NB4 (cell line): Measurements from ENCODE around the gene SND1.
A peak's percentile ranks its signal among the peaks of the same experiment; 100 is the strongest.

ENCODE experiments used
- DNase-seq: peaks from one replicate; pipeline ENCODE4 v3.0.0; 2010; ENCODE audit warnings: low read depth
- H3K4me3 ChIP-seq: one replicate; pipeline ENCODE4 v1.5.1; 2011; ENCODE audit warnings: mild to moderate bottlenecking, low read depth, low read length, moderate library complexity
- MYC ChIP-seq: IDR thresholded peaks from 2 replicates; pipeline ENCODE4 v1.6.1; 2011; ENCODE audit warnings: low read depth, low read length
- POLR2A ChIP-seq: IDR thresholded peaks from 2 replicates; pipeline ENCODE4 v1.6.1; 2011; ENCODE audit warnings: mild to moderate bottlenecking; ENCODE audit not compliant: insufficient read length; ENCODE audit errors: extremely low read depth
- TF ChIP-seq, protein P1 (sequence below): IDR thresholded peaks from one replicate; pipeline ENCODE4 v1.5.1; 2012; ENCODE audit warnings: low read depth, low read length
- TF ChIP-seq, protein P2 (sequence below): IDR thresholded peaks from 2 replicates; pipeline ENCODE4 v1.6.1; 2011; ENCODE audit warnings: low read depth, low read length

The SND1 gene

DNA sequence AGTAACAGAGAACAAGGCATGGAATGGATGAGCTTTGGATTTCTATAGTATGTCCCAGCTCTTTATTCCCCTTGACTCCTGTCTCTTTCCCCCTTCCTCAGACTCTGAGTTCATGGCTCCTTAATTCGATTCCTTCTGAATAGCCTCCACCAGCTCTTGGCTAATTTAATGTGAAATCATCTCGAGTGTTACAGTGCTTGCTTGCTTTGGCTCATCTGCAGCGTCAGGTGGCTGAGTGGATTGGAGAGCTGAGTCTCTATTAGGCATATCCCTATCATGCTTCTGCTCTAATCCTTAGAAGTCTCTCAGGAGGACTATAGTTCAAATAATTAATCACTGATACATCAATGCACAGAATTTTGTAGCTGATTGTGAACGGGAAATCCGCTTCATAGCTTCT, 244.7 kb downstream of the SND1 start:
- H3K4me3 ChIP-seq: no peak overlapping the region
- TF ChIP-seq POLR2A: no peak
- TF ChIP-seq MYC: no peak
- TF ChIP-seq, protein P1, sequence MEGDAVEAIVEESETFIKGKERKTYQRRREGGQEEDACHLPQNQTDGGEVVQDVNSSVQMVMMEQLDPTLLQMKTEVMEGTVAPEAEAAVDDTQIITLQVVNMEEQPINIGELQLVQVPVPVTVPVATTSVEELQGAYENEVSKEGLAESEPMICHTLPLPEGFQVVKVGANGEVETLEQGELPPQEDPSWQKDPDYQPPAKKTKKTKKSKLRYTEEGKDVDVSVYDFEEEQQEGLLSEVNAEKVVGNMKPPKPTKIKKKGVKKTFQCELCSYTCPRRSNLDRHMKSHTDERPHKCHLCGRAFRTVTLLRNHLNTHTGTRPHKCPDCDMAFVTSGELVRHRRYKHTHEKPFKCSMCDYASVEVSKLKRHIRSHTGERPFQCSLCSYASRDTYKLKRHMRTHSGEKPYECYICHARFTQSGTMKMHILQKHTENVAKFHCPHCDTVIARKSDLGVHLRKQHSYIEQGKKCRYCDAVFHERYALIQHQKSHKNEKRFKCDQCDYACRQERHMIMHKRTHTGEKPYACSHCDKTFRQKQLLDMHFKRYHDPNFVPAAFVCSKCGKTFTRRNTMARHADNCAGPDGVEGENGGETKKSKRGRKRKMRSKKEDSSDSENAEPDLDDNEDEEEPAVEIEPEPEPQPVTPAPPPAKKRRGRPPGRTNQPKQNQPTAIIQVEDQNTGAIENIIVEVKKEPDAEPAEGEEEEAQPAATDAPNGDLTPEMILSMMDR: no peak
- TF ChIP-seq, protein P2, sequence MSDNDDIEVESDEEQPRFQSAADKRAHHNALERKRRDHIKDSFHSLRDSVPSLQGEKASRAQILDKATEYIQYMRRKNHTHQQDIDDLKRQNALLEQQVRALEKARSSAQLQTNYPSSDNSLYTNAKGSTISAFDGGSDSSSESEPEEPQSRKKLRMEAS: no peak
- no peak for DNase-seq

GRCh38 chr7:127897704-127898454, 245.9 kb downstream of the SND1 start:
- no peak overlapping the region for H3K4me3 ChIP-seq
- no peak for TF ChIP-seq POLR2A
- TF ChIP-seq, protein P1: no peak
- no peak for TF ChIP-seq MYC
- TF ChIP-seq, protein P2: no peak
- DNase-seq: peak; percentile 39

- H3K4me3 ChIP-seq: no peak overlapping the region
- no peak for DNase-seq
- TF ChIP-seq POLR2A: no peak
- TF ChIP-seq, protein P1: no peak
- TF ChIP-seq, protein P2: no peak
- no peak for TF ChIP-seq MYC
Measured at GRCh38 chr7:127899411-127899810, 247.4 kb downstream of the SND1 start.

DNA sequence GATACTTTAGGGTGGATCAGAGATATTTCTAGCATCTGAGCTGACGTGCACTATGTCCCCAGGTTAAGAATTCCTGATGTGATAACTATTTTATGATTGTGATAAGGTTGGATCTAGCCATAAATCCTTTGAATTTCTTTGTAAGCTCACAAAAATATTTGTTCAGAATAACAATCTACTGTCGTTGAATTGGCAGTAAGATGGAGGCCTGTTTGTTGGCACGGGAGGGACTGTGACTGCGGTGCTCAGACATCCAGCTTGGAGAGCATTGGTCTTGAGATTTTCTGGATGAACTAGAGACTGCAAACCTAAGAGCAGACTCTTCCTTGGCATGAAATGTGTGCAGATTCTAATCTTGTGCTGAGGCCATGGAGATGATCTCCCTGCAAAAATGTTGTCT, 248.1 kb downstream of the SND1 start:
- H3K4me3 ChIP-seq: no peak overlapping the region
- TF ChIP-seq, protein P1: no peak
- TF ChIP-seq POLR2A: no peak
- TF ChIP-seq, protein P2: no peak
- TF ChIP-seq MYC: no peak
- DNase-seq: no peak

- DNase-seq: no peak
- TF ChIP-seq, protein P1: no peak
- TF ChIP-seq, protein P2: no peak
- TF ChIP-seq MYC: no peak
- TF ChIP-seq POLR2A: no peak
- H3K4me3 ChIP-seq: no peak overlapping the region
Measured at GRCh38 chr7:127900732-127901685, 249.0 kb downstream of the SND1 start.
